Measurements from ENCODE around the gene RALA. TPM values are rescaled to one million over a fixed set of nuclear protein-coding genes. Genes with fewer than 3 reads are reported as not detected.

Gene RALA
- total RNA-seq, 2 experiments from 2014 or later: 24.5 to 27.5 TPM

- Mint-ChIP-seq H3K9me3 (peaks cover 2% of the 10 kb centered on the region), H3K27me3 (no peaks in the 10 kb centered on the region), H3K36me3 (ENCODE audit: low read depth) (peaks cover 2% of the 10 kb centered on the region), H3K4me3 (no peak overlapping the region), H3K4me1 (ENCODE audit: low read depth) (no peaks in the 10 kb centered on the region), H3K27ac (no peak overlapping the region)
- no peaks in the 10 kb centered on the region for H3K36me3 ChIP-seq (ENCODE audit: insufficient read depth, low read length)
- H3K27ac ChIP-seq (ENCODE audit: low read depth in 1 of 2, low read length in 2 of 2): no peak overlapping the region
- intact Hi-C loops (cut with DNase I, micrococcal nuclease): no loop called here
- no peaks in the 10 kb centered on the region for H3K27me3 ChIP-seq (ENCODE audit: control insufficient read depth in 1 of 2, insufficient read depth in 2 of 2, low read length in 2 of 2)
- H3K4me1 ChIP-seq (ENCODE audit: insufficient read depth, low read length): no peaks in the 10 kb centered on the region
- DNase-seq: no peak
- POLR2A ChIA-PET: no interaction called here
- peaks cover under 1 to 3% of the 10 kb centered on the region in 2 experiments for H3K9me3 ChIP-seq (ENCODE audit: control insufficient read depth in 1 of 2, insufficient read depth in 1 of 2, low read length in 2 of 2)
- TF ChIP-seq, protein P1, sequence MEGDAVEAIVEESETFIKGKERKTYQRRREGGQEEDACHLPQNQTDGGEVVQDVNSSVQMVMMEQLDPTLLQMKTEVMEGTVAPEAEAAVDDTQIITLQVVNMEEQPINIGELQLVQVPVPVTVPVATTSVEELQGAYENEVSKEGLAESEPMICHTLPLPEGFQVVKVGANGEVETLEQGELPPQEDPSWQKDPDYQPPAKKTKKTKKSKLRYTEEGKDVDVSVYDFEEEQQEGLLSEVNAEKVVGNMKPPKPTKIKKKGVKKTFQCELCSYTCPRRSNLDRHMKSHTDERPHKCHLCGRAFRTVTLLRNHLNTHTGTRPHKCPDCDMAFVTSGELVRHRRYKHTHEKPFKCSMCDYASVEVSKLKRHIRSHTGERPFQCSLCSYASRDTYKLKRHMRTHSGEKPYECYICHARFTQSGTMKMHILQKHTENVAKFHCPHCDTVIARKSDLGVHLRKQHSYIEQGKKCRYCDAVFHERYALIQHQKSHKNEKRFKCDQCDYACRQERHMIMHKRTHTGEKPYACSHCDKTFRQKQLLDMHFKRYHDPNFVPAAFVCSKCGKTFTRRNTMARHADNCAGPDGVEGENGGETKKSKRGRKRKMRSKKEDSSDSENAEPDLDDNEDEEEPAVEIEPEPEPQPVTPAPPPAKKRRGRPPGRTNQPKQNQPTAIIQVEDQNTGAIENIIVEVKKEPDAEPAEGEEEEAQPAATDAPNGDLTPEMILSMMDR (IDR thresholded peaks at IDR 0.05): no peak
- CTCF ChIA-PET: interaction anchor here (1.5 kb wide), 1 partner anchor 15 kb away, joined by 3 read pairs; no protein-coding TSS in a partner anchor
- ATAC-seq (ENCODE audit: poor library complexity): no peak
- H3K4me3 ChIP-seq (ENCODE audit: low read length): no peak overlapping the region
Observed at GRCh38 chr7:39720586-39720985, 97.2 kb downstream of the RALA start.

DNA sequence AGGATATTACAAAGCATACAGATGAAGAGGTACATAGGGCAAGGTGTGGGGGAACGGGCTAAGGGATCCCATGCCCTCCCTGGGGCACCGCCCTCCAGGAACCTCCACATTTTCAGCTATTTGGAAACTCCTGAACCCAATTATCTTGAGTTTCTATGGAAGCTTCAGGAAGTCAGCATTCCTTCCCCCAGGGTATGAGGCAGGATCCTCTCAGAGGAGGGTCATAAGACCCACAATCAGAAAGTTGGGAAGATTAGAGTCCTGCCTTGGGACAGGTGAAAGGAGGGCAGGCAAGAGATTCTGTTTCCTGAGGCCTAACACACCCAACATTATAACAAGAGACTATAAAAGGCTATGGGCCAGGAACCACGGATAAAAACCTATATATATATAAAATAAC is 98.0 kb downstream of the RALA start:
- TF ChIP-seq, protein P1 (IDR thresholded peaks at IDR 0.05): no peak
- Mint-ChIP-seq H3K36me3 (ENCODE audit: low read depth) (no peaks in the 10 kb centered on the region), H3K4me1 (ENCODE audit: low read depth) (no peaks in the 10 kb centered on the region), H3K27me3 (no peaks in the 10 kb centered on the region), H3K9me3 (no peaks in the 10 kb centered on the region), H3K27ac (no peak overlapping the region), H3K4me3 (no peak overlapping the region)
- DNase-seq (no peak), ATAC-seq (ENCODE audit: poor library complexity) (no peak)
- no peak overlapping the region for H3K4me3 ChIP-seq (ENCODE audit: low read length)
- no peak overlapping the region for H3K27ac ChIP-seq (ENCODE audit: low read depth in 1 of 2, low read length in 2 of 2)
- H3K27me3 ChIP-seq (ENCODE audit: control insufficient read depth in 1 of 2, insufficient read depth in 2 of 2, low read length in 2 of 2): no peaks in the 10 kb centered on the region
- H3K9me3 ChIP-seq (ENCODE audit: control insufficient read depth in 1 of 2, insufficient read depth in 1 of 2, low read length in 2 of 2): no peaks in the 10 kb centered on the region
- intact Hi-C loops (cut with DNase I, micrococcal nuclease): no loop called here
- no peaks in the 10 kb centered on the region for H3K4me1 ChIP-seq (ENCODE audit: insufficient read depth, low read length)
- ChIA-PET CTCF (no interaction called here), POLR2A (no interaction called here)
- no peaks in the 10 kb centered on the region for H3K36me3 ChIP-seq (ENCODE audit: insufficient read depth, low read length)

GRCh38 chr7:39721919-39722597 is 98.7 kb downstream of the RALA start:
- ChIA-PET POLR2A (no interaction called here), CTCF (no interaction called here)
- Mint-ChIP-seq H3K4me1 (ENCODE audit: low read depth) (no peaks in the 10 kb centered on the region), H3K4me3 (no peak overlapping the region), H3K36me3 (ENCODE audit: low read depth) (no peaks in the 10 kb centered on the region), H3K9me3 (no peaks in the 10 kb centered on the region), H3K27ac (no peak overlapping the region), H3K27me3 (no peaks in the 10 kb centered on the region)
- Histone ChIP-seq H3K27me3 (ENCODE audit: control insufficient read depth in 1 of 2, insufficient read depth in 2 of 2, low read length in 2 of 2) (no peaks in the 10 kb centered on the region), H3K4me1 (ENCODE audit: insufficient read depth, low read length) (no peaks in the 10 kb centered on the region), H3K27ac (ENCODE audit: low read depth in 1 of 2, low read length in 2 of 2) (no peak overlapping the region), H3K4me3 (ENCODE audit: low read length) (no peak overlapping the region), H3K36me3 (ENCODE audit: insufficient read depth, low read length) (no peaks in the 10 kb centered on the region), H3K9me3 (ENCODE audit: control insufficient read depth in 1 of 2, insufficient read depth in 1 of 2, low read length in 2 of 2) (no peaks in the 10 kb centered on the region)
- intact Hi-C loops (cut with DNase I, micrococcal nuclease): no loop called here
- no peak for DNase-seq
- ATAC-seq (ENCODE audit: poor library complexity): no peak
- TF ChIP-seq, protein P1 (IDR thresholded peaks at IDR 0.05): no peak
